Keratinocyte (primary cell): ENCODE results near the gene ODAD4.

Source experiments
- EZH2 ChIP-seq: IDR thresholded peaks from one replicate; pipeline ENCODE4 v1.6.1; 2012; ENCODE audit warnings: inconsistent platforms, mild to moderate bottlenecking, low read length, moderate library complexity
- TF ChIP-seq, protein P1 (sequence below), 3 experiments: IDR thresholded peaks in 1 of 3; conservative IDR thresholded peaks in 1 of 3; optimal IDR thresholded peaks in 1 of 3; 2 replicates in 2 of 3; 3 replicates in 1 of 3; pipeline versions ENCODE3 to v1.5.1; 2011; ENCODE audit warnings: low read length in 3 of 3, mild to moderate bottlenecking in 3 of 3, moderate library complexity in 2 of 3, control low read depth in 1 of 3, inconsistent platforms in 1 of 3; ENCODE audit not compliant: insufficient read depth in 2 of 3; ENCODE audit errors: extremely low read depth in 1 of 3

DNA sequence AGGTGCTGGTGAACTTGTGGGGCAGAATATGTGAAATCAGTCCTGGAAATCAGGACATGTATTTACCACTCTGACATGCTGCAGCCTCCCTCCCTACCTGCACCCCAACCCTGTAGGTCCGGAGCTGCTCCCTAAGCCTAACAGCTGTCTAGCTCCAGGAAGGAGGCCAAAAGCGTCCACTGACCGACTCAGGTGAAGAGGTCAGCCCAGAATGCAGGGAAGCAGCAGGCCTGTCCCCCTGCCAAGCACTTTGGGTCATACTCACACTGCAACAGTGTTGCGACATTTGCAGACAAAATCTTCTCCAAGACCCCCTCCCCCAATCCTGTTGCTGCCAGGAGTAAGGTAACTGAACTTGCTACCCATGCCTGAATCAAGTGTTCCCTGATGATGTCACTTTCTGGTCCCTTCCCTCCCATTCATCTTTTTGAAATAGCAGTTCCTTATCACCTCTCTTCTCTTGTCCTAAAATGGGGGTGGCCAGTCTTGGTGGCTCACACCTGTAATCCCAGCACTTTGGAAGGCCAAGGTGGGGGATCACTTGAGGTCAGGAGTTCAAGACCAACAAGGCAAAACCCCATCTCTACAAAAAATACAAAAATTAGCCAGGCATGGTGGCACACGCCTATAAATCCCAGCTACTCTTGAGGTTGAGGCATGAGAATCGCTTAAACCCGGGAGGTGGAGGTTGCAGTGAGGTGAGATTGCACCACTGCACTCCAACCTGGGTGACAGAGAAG is 10.4 kb upstream of the ODAD4 start:
- TF ChIP-seq, protein P1, sequence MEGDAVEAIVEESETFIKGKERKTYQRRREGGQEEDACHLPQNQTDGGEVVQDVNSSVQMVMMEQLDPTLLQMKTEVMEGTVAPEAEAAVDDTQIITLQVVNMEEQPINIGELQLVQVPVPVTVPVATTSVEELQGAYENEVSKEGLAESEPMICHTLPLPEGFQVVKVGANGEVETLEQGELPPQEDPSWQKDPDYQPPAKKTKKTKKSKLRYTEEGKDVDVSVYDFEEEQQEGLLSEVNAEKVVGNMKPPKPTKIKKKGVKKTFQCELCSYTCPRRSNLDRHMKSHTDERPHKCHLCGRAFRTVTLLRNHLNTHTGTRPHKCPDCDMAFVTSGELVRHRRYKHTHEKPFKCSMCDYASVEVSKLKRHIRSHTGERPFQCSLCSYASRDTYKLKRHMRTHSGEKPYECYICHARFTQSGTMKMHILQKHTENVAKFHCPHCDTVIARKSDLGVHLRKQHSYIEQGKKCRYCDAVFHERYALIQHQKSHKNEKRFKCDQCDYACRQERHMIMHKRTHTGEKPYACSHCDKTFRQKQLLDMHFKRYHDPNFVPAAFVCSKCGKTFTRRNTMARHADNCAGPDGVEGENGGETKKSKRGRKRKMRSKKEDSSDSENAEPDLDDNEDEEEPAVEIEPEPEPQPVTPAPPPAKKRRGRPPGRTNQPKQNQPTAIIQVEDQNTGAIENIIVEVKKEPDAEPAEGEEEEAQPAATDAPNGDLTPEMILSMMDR (optimal IDR thresholded peaks at IDR 0.05 in 1 of 3, IDR thresholded peaks at IDR 0.05 in 1 of 3, conservative IDR thresholded peaks at IDR 0.05 in 1 of 3; ENCODE audit: extremely low read depth in 1 of 3, insufficient read depth in 2 of 3, low read length in 3 of 3) = no peak
- no peak for TF ChIP-seq EZH2
